Panc1 (cell line): ENCODE results near the gene WDR33. TPM values are rescaled to one million over a fixed set of nuclear protein-coding genes. Genes with fewer than 3 reads are reported as not detected.
A peak's percentile ranks its signal among the peaks of the same experiment; 100 is the strongest.

ENCODE experiments used
- ATAC-seq: fragments of 200-7000 bp; cut with Tn5 transposase; 2 replicates; pipeline ENCODE4 v1.9.1; 2020; ENCODE audit warnings: mild to moderate bottlenecking, moderate library complexity
- BruUV-seq: library from RNA; stranded (reverse); fragments of 400-500 nt; replicated peaks from 2 replicates; lab custom pipeline; 2021; lab: Mats Ljungman, UMichigan
- CTCF ChIA-PET: fragments of 300-600 bp; sonication (Branson Sonifier 250); formaldehyde crosslinking; loops from one replicate; lab custom pipeline; 2022; ENCODE audit warnings: antibody characterized with exemption; lab: Charles Lee
- POLR2A ChIA-PET: fragments of 300-600 bp; sonication (Branson Sonifier 250); formaldehyde crosslinking; loops from one replicate; lab custom pipeline; 2022; ENCODE audit warnings: antibody characterized with exemption; lab: Charles Lee
- DNase-seq: peaks from one replicate; pipeline ENCODE4 v3.0.0-alpha.2; 2010; ENCODE audit warnings: low read depth, low spot score
- H3K27ac ChIP-seq: 2 replicates; pipeline ENCODE4 v1.5.1; 2011; ENCODE audit warnings: mild to moderate bottlenecking, low read length, inconsistent platforms
- H3K27me3 ChIP-seq: fragments of 200-500 bp; sonication (Bioruptor generic); 2 replicates; pipeline ENCODE4 v1.6.0; 2014; ENCODE audit warnings: low read length, inconsistent platforms; ENCODE audit not compliant: control insufficient read depth, insufficient read depth
- H3K36me3 ChIP-seq: fragments of 200-500 bp; sonication (Bioruptor generic); 2 replicates; pipeline ENCODE4 v1.5.1; 2014; ENCODE audit warnings: inconsistent platforms, mild to moderate bottlenecking, low read length, moderate library complexity; ENCODE audit not compliant: control insufficient read depth, insufficient read depth
- H3K4me1 ChIP-seq: 2 replicates; pipeline ENCODE4 v1.5.1; 2011; ENCODE audit warnings: inconsistent platforms, mild to moderate bottlenecking, low read length, moderate library complexity; ENCODE audit not compliant: control insufficient read depth, insufficient read depth
- H3K4me3 ChIP-seq, 2 experiments: 2 replicates each; pipeline ENCODE4 v1.5.1; 2011 to 2012; ENCODE audit warnings: low read depth in 2 of 2, low read length in 2 of 2, mild to moderate bottlenecking in 2 of 2, inconsistent platforms in 1 of 2, moderate library complexity in 1 of 2
- H3K9me3 ChIP-seq: fragments of 200-500 bp; sonication (Bioruptor generic); 2 replicates; pipeline ENCODE4 v1.5.1; 2014; ENCODE audit warnings: low read depth, mild to moderate bottlenecking, inconsistent platforms, low read length, moderate library complexity; ENCODE audit not compliant: control insufficient read depth, insufficient read depth
- CTCF ChIP-seq: fragments of 450-650 bp; IDR thresholded peaks from 2 replicates; pipeline ENCODE4 v1.5.1; 2017; ENCODE audit warnings: mild to moderate bottlenecking
- POLR2AphosphoS5 ChIP-seq: IDR thresholded peaks from 2 replicates; pipeline ENCODE4 v1.6.1; 2012; ENCODE audit warnings: mild to moderate bottlenecking, low read depth, low read length, moderate library complexity
- SIN3A ChIP-seq: IDR thresholded peaks from 2 replicates; pipeline ENCODE4 v1.6.1; 2012; ENCODE audit warnings: low read depth, mild to moderate bottlenecking, low read length, moderate library complexity, borderline replicate concordance; ENCODE audit not compliant: insufficient read depth
- TCF7L2 ChIP-seq: IDR thresholded peaks from 2 replicates; pipeline ENCODE4 v1.6.1; 2011; ENCODE audit warnings: mild to moderate bottlenecking, low read depth, low read length, inconsistent platforms
- in situ Hi-C: cut with HindIII; loops from 2 replicates; pipeline ENCODE4 v1.10.0; 2016; ENCODE audit warnings: low sequenced_read_pairs, low pct_unique_long_range_greater_than_20kb
- intact Hi-C: fragments of 100-400 bp; cut with micrococcal nuclease; formaldehyde crosslinking; loops from one replicate; pipeline ENCODE4 v1.10.0; 2022; ENCODE audit not compliant: unreplicated experiment
- total RNA-seq: library from RNA; stranded (reverse); gene quantifications from one replicate; pipeline ENCODE4 v1.2.1, GENCODE V29; 2021; ENCODE audit not compliant: unreplicated experiment
- TF ChIP-seq, protein P1 (sequence below), 2 experiments: IDR thresholded peaks; 2 replicates each; pipeline ENCODE4 v1.6.1; 2011 to 2012; ENCODE audit warnings: low read depth in 2 of 2, control low read depth in 1 of 2, low read length in 1 of 2, mild to moderate bottlenecking in 1 of 2, moderate library complexity in 1 of 2; ENCODE audit not compliant: insufficient read depth in 1 of 2

WDR33 gene
- total RNA-seq, 1 experiment from 2014 or later, result 63.7 TPM

DNA sequence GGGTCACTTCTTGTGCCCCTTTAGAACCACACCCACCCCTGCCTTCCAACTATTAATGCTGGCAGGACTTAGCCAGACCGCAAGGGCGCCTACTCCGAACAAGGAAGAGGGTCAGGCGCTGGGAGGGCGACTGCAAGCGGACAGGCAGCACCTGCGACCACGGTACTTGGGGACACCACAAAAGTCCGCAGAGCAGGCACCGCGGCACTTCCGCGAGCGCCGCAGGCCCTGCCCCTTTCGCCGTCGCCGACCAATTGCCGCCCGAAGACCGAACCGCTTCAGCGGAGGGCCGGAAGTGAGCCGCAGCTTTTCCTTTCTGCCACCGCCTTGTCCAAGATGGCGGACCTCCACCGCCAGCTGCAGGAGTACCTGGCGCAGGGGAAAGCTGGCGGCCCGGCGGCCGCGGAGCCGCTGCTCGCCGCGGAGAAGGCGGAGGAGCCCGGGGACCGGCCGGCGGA is 109.7 kb downstream of the WDR33 start, which contains the start of gene SFT2D3:
SFT2D3 (plus strand) TSS at position 305 of the 458 bp plus-strand sequence; CDS start at position 337, 32 bp downstream.
- DNase-seq, result peak; percentile 80
- H3K27me3 ChIP-seq, result no peaks in the 10 kb centered on the region
- ChIA-PET CTCF (no interaction called here), POLR2A (no interaction called here)
- peak within 1 kb of the TSS; percentile 57 to 86 for H3K4me3 ChIP-seq
- peak within 1 kb of the TSS; percentile 97 for H3K27ac ChIP-seq
- no peaks in the 10 kb centered on the region; the same call in none of the 2 replicates for H3K36me3 ChIP-seq
- TF ChIP-seq CTCF (no peak), POLR2AphosphoS5 (peak; percentile 91), TCF7L2 (peak; percentile 52), SIN3A (peak; percentile 72; the same call in 1 of the 2 replicates)
- TF ChIP-seq, protein P1, sequence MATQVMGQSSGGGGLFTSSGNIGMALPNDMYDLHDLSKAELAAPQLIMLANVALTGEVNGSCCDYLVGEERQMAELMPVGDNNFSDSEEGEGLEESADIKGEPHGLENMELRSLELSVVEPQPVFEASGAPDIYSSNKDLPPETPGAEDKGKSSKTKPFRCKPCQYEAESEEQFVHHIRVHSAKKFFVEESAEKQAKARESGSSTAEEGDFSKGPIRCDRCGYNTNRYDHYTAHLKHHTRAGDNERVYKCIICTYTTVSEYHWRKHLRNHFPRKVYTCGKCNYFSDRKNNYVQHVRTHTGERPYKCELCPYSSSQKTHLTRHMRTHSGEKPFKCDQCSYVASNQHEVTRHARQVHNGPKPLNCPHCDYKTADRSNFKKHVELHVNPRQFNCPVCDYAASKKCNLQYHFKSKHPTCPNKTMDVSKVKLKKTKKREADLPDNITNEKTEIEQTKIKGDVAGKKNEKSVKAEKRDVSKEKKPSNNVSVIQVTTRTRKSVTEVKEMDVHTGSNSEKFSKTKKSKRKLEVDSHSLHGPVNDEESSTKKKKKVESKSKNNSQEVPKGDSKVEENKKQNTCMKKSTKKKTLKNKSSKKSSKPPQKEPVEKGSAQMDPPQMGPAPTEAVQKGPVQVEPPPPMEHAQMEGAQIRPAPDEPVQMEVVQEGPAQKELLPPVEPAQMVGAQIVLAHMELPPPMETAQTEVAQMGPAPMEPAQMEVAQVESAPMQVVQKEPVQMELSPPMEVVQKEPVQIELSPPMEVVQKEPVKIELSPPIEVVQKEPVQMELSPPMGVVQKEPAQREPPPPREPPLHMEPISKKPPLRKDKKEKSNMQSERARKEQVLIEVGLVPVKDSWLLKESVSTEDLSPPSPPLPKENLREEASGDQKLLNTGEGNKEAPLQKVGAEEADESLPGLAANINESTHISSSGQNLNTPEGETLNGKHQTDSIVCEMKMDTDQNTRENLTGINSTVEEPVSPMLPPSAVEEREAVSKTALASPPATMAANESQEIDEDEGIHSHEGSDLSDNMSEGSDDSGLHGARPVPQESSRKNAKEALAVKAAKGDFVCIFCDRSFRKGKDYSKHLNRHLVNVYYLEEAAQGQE (IDR thresholded peaks at IDR 0.05; ENCODE audit: insufficient read depth in 1 of 2, low read depth in 2 of 2, low read length in 1 of 2), result 0 out of 4 replicates have a peak, but pooled peaks of 1 of the 2 experiments have one; percentile 28
- BruUV-seq, result no TSS peak
- intact Hi-C loops (no loop called here), in situ Hi-C loops (no loop called here)
- peaks cover 22% of the 10 kb centered on the region for H3K4me1 ChIP-seq
- H3K9me3 ChIP-seq, result no peaks in the 10 kb centered on the region
- ATAC-seq, result peak; percentile 91

GRCh38 chr2:127700527-127701192 is 110.3 kb downstream of the WDR33 start:
- Histone ChIP-seq H3K27ac (peak overlapping the region; percentile 97), H3K4me1 (peaks cover 22% of the 10 kb centered on the region), H3K27me3 (no peaks in the 10 kb centered on the region), H3K4me3 (peak overlapping the region; percentile 57 to 86), H3K36me3 (no peaks in the 10 kb centered on the region; the same call in none of the 2 replicates), H3K9me3 (no peaks in the 10 kb centered on the region)
- ChIA-PET POLR2A (interaction anchor here (0.6 kb wide), 1 partner anchor 183 kb away, joined by 9 read pairs; no protein-coding TSS in a partner anchor), CTCF (interaction anchor here (0.7 kb wide), 1 partner anchor 109 kb away, joined by 4 read pairs; no protein-coding TSS in a partner anchor)
- BruUV-seq, result TSS peak; percentile 73
- intact Hi-C loops, result no loop called here
- ATAC-seq, result peak; percentile 72
- peak; percentile 94 for DNase-seq
- TF ChIP-seq, protein P1 (IDR thresholded peaks at IDR 0.05; ENCODE audit: insufficient read depth in 1 of 2, low read depth in 2 of 2, low read length in 1 of 2), result 0 out of 4 replicates have a peak, but pooled peaks of 1 of the 2 experiments have one; percentile 55
- TF ChIP-seq CTCF (peak; percentile 20), POLR2AphosphoS5 (no peak)
- in situ Hi-C loops, result no loop called here
